Spleen (tissue), 11 donors: Measurements from ENCODE around the gene GINS2. TPM values are rescaled to one million over a fixed set of nuclear protein-coding genes. Genes with fewer than 3 reads are reported as not detected.

Experiments
- DNase-seq: peaks from one replicate; pipeline ENCODE4 v3.0.0-alpha.2; 2020
- H3K27ac ChIP-seq, 8 donors: fragments of 200-600 bp; sonication (generic) in 7 of 8; 1 replicate in 4 of 8; 2 replicates in 4 of 8; pipeline versions ENCODE4 v1.5.0 to v1.8.0; 2016 to 2021; ENCODE audit warnings: inconsistent platforms in 4 of 8, mild to moderate bottlenecking in 4 of 8, moderate library complexity in 1 of 8
- H3K27me3 ChIP-seq, 7 donors: fragments of 200-600 bp; sonication (generic) in 6 of 7; replicated peaks in 1 of 7; 1 replicate in 4 of 7; 2 replicates in 3 of 7; pipeline versions ENCODE4 v1.5.0 to v1.8.0; 2016 to 2021; ENCODE audit warnings: inconsistent platforms in 3 of 7, mild to moderate bottlenecking in 1 of 7
- H3K36me3 ChIP-seq, 6 donors: fragments of 200-600 bp; sonication (generic) in 5 of 6; 1 replicate in 4 of 6; 2 replicates in 2 of 6; pipeline versions ENCODE4 v1.5.0 to v1.8.0; 2016 to 2021; ENCODE audit warnings: inconsistent platforms in 2 of 6
- H3K4me1 ChIP-seq, 6 donors: fragments of 200-600 bp; sonication (generic) in 5 of 6; 1 replicate in 3 of 6; 2 replicates in 3 of 6; pipeline versions ENCODE4 v1.5.0 to v1.8.0; 2016 to 2021; ENCODE audit warnings: inconsistent platforms in 3 of 6
- H3K4me3 ChIP-seq, 8 donors: fragments of 200-600 bp; sonication (generic) in 7 of 8; 1 replicate in 4 of 8; 2 replicates in 4 of 8; pipeline versions ENCODE4 v1.5.0 to v1.8.0; 2016 to 2021; ENCODE audit warnings: inconsistent platforms in 4 of 8, mild to moderate bottlenecking in 4 of 8, moderate library complexity in 2 of 8
- H3K9me3 ChIP-seq, 8 donors: fragments of 200-600 bp; sonication (generic) in 7 of 8; 1 replicate in 4 of 8; 2 replicates in 4 of 8; pipeline versions ENCODE4 v1.5.0 to v1.8.0; 2016 to 2021; ENCODE audit warnings: inconsistent platforms in 4 of 8
- POLR2A ChIP-seq, 3 donors: fragments of 450-650 bp; IDR thresholded peaks; one replicate each; pipeline ENCODE4 v1.5.1; 2017; ENCODE audit warnings: antibody characterized with exemption in 3 of 3, mild to moderate bottlenecking in 1 of 3
- POLR2AphosphoS5 ChIP-seq, 3 donors: sonication (generic); formaldehyde crosslinking; IDR thresholded peaks; one replicate each; pipeline ENCODE4 v1.5.1; 2017; ENCODE audit warnings: antibody characterized with exemption in 3 of 3
- WGBS, 5 donors: extraction: QIAGEN DNeasy Blood & Tissue Kit in 3 of 5; methylation state at CpG; one replicate each; pipeline versions ENCODE4 v1.1.5 to v1.1.7; 2013 to 2018; 5-methylcytosine and 5-hydroxymethylcytosine counted together
- intact Hi-C: fragments of 100-400 bp; cut with DNase I; formaldehyde crosslinking; loops from one replicate; pipeline ENCODE4 v1.15.0; 2023; ENCODE audit warnings: low total_unique reads
- polyA plus RNA-seq, 3 donors: library from polyadenylated mRNA; stranded (reverse); fragments of 200-250 nt; gene quantifications; one replicate each; pipeline ENCODE4 v1.2.1, GENCODE V29; 2013
- total RNA-seq, 7 donors: library from RNA; depleted of rRNA in 3 of 7; stranded (reverse); fragments of >200 nt in 3 of 7; fragmentation: NEBNext Ultra II Directional in 4 of 7; extraction: Animal tissue kit (Norgen Biotek cat#: 25700) in 4 of 7; gene quantifications; one replicate each; pipeline versions ENCODE4 v1.1.0 to v1.2.1, GENCODE V29; 2016 to 2021
- TF ChIP-seq, protein P1 (sequence below), 11 experiments: fragments of 200-600 bp in 7 of 11; fragments of 450-650 bp in 4 of 11; sonication (generic) in 4 of 11; IDR thresholded peaks in 8 of 11; conservative IDR thresholded peaks in 3 of 11; 1 replicate in 7 of 11; 2 replicates in 4 of 11; pipeline versions ENCODE4 v1.4.0 to v1.8.0; 2016 to 2021; ENCODE audit warnings: antibody characterized with exemption in 11 of 11, inconsistent platforms in 4 of 11, mild to moderate bottlenecking in 1 of 11
- donor health status: healthy with polysubstance abuse.
- donor health status: DM: no; HTN: no; CAD: no; lungs with moderate emphysema.
- donor health status: DM: no; HTN: no; CAD: no.
- donor health status: Bipolar disorder and iron deficiency.
- donor health status: healthy.
- donor health status: DM: no; HTN: no; CAD: no.
- donor health status: DM: yes; HTN: yes; CAD: no.

Gene GINS2
- total and polyA plus RNA-seq, 10 donors, result 1.0 to 7.0 (median 2.3) TPM

- TF ChIP-seq POLR2A (IDR thresholded peaks at IDR 0.05), result no peak
- TF ChIP-seq, protein P1, sequence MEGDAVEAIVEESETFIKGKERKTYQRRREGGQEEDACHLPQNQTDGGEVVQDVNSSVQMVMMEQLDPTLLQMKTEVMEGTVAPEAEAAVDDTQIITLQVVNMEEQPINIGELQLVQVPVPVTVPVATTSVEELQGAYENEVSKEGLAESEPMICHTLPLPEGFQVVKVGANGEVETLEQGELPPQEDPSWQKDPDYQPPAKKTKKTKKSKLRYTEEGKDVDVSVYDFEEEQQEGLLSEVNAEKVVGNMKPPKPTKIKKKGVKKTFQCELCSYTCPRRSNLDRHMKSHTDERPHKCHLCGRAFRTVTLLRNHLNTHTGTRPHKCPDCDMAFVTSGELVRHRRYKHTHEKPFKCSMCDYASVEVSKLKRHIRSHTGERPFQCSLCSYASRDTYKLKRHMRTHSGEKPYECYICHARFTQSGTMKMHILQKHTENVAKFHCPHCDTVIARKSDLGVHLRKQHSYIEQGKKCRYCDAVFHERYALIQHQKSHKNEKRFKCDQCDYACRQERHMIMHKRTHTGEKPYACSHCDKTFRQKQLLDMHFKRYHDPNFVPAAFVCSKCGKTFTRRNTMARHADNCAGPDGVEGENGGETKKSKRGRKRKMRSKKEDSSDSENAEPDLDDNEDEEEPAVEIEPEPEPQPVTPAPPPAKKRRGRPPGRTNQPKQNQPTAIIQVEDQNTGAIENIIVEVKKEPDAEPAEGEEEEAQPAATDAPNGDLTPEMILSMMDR (IDR thresholded peaks at IDR 0.05 in 8 of 11, conservative IDR thresholded peaks at IDR 0.05 in 3 of 11), result no peak
- no peak for TF ChIP-seq POLR2AphosphoS5 (IDR thresholded peaks at IDR 0.05)
- Histone ChIP-seq H3K4me3 (no peak overlapping the region), H3K4me1 (peaks cover 0 to 45% (median 18%) of the 10 kb centered on the region in 6 donors), H3K36me3 (peaks cover 0 to 91% (median 32%) of the 10 kb centered on the region in 6 donors), H3K27me3 (no peaks in the 10 kb centered on the region), H3K9me3 (no peaks in the 10 kb centered on the region), H3K27ac (no peak overlapping the region)
- DNase-seq, result no peak
- intact Hi-C loops, result no loop called here
- WGBS, 5 donors, result 91 to 93% (median 92%) methylated on average over 23 to 39 of the region's 39 CpGs
Observed at GRCh38 chr16:85650135-85650843, 38.5 kb downstream of the GINS2 start.

GRCh38 chr16:85649411-85650134 is 39.2 kb downstream of the GINS2 start:
- Histone ChIP-seq H3K4me3 (no peak overlapping the region), H3K27ac (no peak overlapping the region), H3K27me3 (no peaks in the 10 kb centered on the region), H3K4me1 (peaks cover 0 to 50% (median 18%) of the 10 kb centered on the region in 6 donors), H3K9me3 (no peaks in the 10 kb centered on the region), H3K36me3 (peaks cover 0 to 91% (median 25%) of the 10 kb centered on the region in 6 donors)
- intact Hi-C loops, result no loop called here
- TF ChIP-seq, protein P1 (IDR thresholded peaks at IDR 0.05 in 8 of 11, conservative IDR thresholded peaks at IDR 0.05 in 3 of 11), result no peak
- TF ChIP-seq POLR2A (IDR thresholded peaks at IDR 0.05), result no peak
- TF ChIP-seq POLR2AphosphoS5 (IDR thresholded peaks at IDR 0.05), result no peak
- 66 to 85% (median 81%) methylated on average over 10 to 16 of the region's 16 CpGs for WGBS, 5 donors
- no peak for DNase-seq

- Histone ChIP-seq H3K4me3 (no peak overlapping the region), H3K27me3 (no peaks in the 10 kb centered on the region), H3K27ac (no peak overlapping the region), H3K4me1 (peaks cover 0 to 51% (median 17%) of the 10 kb centered on the region in 6 donors), H3K36me3 (peaks cover 0 to 84% (median 18%) of the 10 kb centered on the region in 6 donors), H3K9me3 (no peaks in the 10 kb centered on the region)
- 82 to 88% (median 85%) methylated on average over 12 to 14 of the region's 14 CpGs for WGBS, 5 donors
- DNase-seq, result no peak
- intact Hi-C loops, result no loop called here
- TF ChIP-seq, protein P1 (IDR thresholded peaks at IDR 0.05 in 8 of 11, conservative IDR thresholded peaks at IDR 0.05 in 3 of 11), result no peak
- TF ChIP-seq POLR2A (IDR thresholded peaks at IDR 0.05), result no peak
- no peak for TF ChIP-seq POLR2AphosphoS5 (IDR thresholded peaks at IDR 0.05)
Observed at GRCh38 chr16:85648805-85649204, 39.9 kb downstream of the GINS2 start.
